Stimulated activated CD8-positive, alpha-beta memory T cell treated with anti-CD3 and anti-CD28 coated beads, Interleukin-2, amount 100 ng/mL, for 1 hour (primary cell): ENCODE data around the gene RNU1-2.
"Not testable (repeated sequence)": the region's sequence is repeated elsewhere in the genome, so short reads cannot be mapped to it uniquely, and the experiment has no call there.

Experiments used
- DNase-seq, 2 donors: peaks; one replicate each; pipeline ENCODE4 v3.0.0-alpha.2; 2020; ENCODE audit warnings: low read depth in 2 of 2

Gene RNU1-2

GRCh38 chr1:16907870-16908758 is 12.3 kb downstream of the RNU1-2 start:
- no peak for DNase-seq

GRCh38 chr1:16911851-16912721 is 16.3 kb downstream of the RNU1-2 start:
- not testable (repeated sequence) for DNase-seq

GRCh38 chr1:16912742-16913141 is 17.0 kb downstream of the RNU1-2 start:
- not testable (repeated sequence) for DNase-seq

GRCh38 chr1:16913181-16913832 is 17.5 kb downstream of the RNU1-2 start:
- no peak for DNase-seq

GRCh38 chr1:16913833-16914662 is 18.3 kb downstream of the RNU1-2 start:
- peak; percentile 93 to 94 for DNase-seq

GRCh38 chr1:16914928-16915626 is 19.3 kb downstream of the RNU1-2 start:
- DNase-seq, result not testable (repeated sequence)

- no peak for DNase-seq
These were observed 19.8 kb downstream of the RNU1-2 start for GRCh38 chr1:16915627-16915973.

- DNase-seq, result not testable (repeated sequence)
These were observed 20.5 kb downstream of the RNU1-2 start for GRCh38 chr1:16916036-16916880.

- no peak for DNase-seq
These were observed 22.6 kb downstream of the RNU1-2 start for GRCh38 chr1:16918371-16918770.

GRCh38 chr1:16918936-16919665 is 23.3 kb downstream of the RNU1-2 start:
- DNase-seq, result not testable (repeated sequence)

GRCh38 chr1:16920951-16921350 is 25.2 kb downstream of the RNU1-2 start:
- no peak for DNase-seq

GRCh38 chr1:16921391-16922185 is 25.8 kb downstream of the RNU1-2 start, which contains the start of gene CROCC:
Gene CROCC (plus strand): TSS chr1:16921931. CDS start chr1:16922019, 88 bp downstream.
- no peak for DNase-seq

- DNase-seq, result no peak
These were observed 26.7 kb downstream of the RNU1-2 start for GRCh38 chr1:16922466-16922865.

GRCh38 chr1:16922885-16923431 is 27.2 kb downstream of the RNU1-2 start:
- no peak for DNase-seq

GRCh38 chr1:16924216-16924918 is 28.6 kb downstream of the RNU1-2 start:
- DNase-seq, result no peak

GRCh38 chr1:16924919-16925477 is 29.2 kb downstream of the RNU1-2 start:
- no peak for DNase-seq
